ENCODE results near the gene PRRC2B. TPM values are rescaled to one million over a fixed set of nuclear protein-coding genes. Genes with fewer than 3 reads are reported as not detected.

PRRC2B gene
- total and polyA plus RNA-seq, 8 donors = 159 to 233 (median 187) TPM

DNA sequence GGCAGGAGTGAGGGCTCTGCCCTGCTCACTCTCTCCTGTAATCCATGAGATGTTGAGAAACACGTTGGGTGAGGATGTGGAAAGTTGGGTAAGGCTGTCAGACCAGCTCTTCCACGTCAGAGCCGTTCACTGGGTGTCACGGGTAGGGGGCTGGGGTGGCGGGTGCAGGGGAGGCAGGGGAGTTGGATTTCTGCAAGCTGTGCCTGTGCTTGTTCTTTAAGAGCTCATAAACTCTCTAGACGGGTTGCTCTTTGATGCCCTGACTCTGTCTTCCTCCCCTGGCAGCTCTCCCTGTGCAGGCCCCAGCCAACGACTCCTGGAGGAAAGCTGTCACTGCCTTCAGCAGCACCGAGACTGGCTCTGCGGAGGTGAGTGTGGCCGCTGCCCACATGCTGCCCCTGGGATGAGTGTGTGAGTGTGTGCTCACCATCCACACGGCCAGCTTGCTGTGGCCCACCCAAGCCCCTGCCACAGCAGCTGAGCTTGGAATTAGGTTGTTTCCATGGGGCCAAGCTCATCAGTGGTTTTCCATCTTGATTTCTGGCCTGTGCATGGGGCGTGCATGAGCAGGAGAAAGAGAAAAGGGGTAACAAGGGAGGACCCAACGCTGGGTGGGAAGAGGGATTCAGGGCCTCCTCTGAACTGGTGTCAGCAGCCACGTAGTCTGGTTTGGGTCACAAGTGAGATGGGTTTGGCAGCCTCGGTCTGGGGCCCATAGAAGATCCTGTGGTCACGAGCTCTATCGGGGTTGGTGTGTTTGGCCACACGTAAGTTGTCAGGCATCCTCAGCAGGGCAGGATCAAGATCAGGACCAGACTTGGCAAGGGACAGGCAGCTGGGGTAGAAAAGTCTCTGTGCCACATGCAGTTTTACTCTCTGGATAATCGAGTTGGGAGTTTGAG is 87.8 kb downstream of the PRRC2B start:
- Histone ChIP-seq H3K9me3 (no peaks in the 10 kb centered on the region), H3K4me3 (no peak overlapping the region), H3K4me1 (no peaks in the 10 kb centered on the region), H3K27ac (no peak overlapping the region), H3K36me3 (peaks cover 5 to 100% of the 10 kb centered on the region in 2 donors), H3K27me3 (no peaks in the 10 kb centered on the region)
- no peak for TF ChIP-seq CTCF (IDR thresholded peaks at IDR 0.05)
- ATAC-seq (no peak), DNase-seq (peak in 2 of 4 donors; percentile 46 to 61)
- intact Hi-C loops (cut with DNase I) = no loop called here

DNA sequence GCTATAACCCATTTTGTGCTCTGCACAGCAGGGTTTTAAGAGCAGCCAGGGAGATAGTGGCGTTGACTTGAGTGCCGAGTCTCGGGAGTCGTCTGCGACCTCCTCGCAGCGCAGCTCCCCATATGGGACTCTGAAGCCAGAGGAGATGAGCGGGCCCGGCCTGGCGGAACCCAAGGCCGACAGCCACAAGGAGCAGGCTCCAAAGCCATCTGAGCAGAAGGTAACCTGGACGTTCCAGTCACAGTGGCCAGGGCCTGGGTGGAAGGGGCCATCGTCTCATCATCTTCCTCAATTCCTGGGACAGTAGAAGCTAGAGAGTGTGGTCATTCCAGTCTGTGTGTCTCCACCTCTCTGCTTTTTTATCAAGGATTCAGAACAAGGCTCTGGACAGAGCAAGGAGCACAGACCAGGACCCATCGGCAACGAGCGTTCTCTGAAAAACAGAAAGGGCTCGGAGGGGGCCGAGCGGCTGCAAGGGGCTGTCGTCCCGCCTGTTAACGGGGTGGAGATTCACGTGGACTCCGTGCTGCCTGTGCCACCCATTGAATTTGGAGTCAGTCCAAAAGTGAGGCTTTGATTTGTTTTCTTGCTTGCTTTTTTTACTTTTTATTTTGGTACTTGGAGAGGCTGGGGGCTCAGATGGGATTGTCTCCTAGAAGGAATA is 88.6 kb downstream of the PRRC2B start:
- DNase-seq (peak in 1 of 4 donors; percentile 68), ATAC-seq (no peak)
- Histone ChIP-seq H3K27ac (no peak overlapping the region), H3K4me1 (no peaks in the 10 kb centered on the region), H3K9me3 (no peaks in the 10 kb centered on the region), H3K4me3 (no peak overlapping the region), H3K27me3 (no peaks in the 10 kb centered on the region), H3K36me3 (peaks cover 5 to 100% of the 10 kb centered on the region in 2 donors)
- TF ChIP-seq CTCF (IDR thresholded peaks at IDR 0.05) = no peak
- intact Hi-C loops (cut with DNase I) = no loop called here

GRCh38 chr9:131483319-131484050 is 89.6 kb downstream of the PRRC2B start:
- intact Hi-C loops (cut with DNase I) = no loop called here
- no peaks in the 10 kb centered on the region for H3K27me3 ChIP-seq
- no peaks in the 10 kb centered on the region for H3K9me3 ChIP-seq
- H3K4me1 ChIP-seq = no peaks in the 10 kb centered on the region
- TF ChIP-seq CTCF (IDR thresholded peaks at IDR 0.05) = no peak
- peak in 1 of 4 donors; percentile 25 for DNase-seq
- H3K27ac ChIP-seq = no peak overlapping the region
- H3K36me3 ChIP-seq = peaks cover 5 to 100% of the 10 kb centered on the region in 2 donors
- no peak for ATAC-seq
- no peak overlapping the region for H3K4me3 ChIP-seq

DNA sequence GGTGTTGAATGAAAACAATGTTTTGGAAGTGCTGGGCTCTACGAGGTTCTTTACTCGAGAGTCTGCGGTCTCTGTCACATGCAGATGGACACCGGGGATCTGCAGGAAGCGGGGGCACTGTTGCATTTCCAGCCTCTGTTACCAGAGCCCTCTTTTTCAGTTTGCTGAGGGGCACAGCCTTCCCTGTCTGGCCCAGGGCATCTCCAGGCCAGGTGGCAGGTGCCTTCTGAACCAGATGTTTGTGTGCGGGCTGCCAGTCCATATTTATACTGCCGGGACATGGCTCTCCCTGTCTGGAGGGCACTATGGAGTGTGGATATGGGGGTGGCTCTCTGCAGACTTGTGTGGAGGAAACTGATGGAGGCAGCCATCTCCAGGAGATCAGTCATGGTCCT is 90.2 kb downstream of the PRRC2B start:
- Histone ChIP-seq H3K4me3 (no peak overlapping the region), H3K9me3 (no peaks in the 10 kb centered on the region), H3K27ac (no peak overlapping the region), H3K27me3 (no peaks in the 10 kb centered on the region), H3K36me3 (peaks cover 5 to 100% of the 10 kb centered on the region in 2 donors), H3K4me1 (no peaks in the 10 kb centered on the region)
- DNase-seq = peak in 1 of 4 donors; percentile 36
- no peak for ATAC-seq
- TF ChIP-seq CTCF (IDR thresholded peaks at IDR 0.05) = no peak
- intact Hi-C loops (cut with DNase I) = no loop called here

Measured in left lung (tissue), 10 donors.